ENCODE measurements around the gene FBXL17. TPM values are rescaled to one million over a fixed set of nuclear protein-coding genes. Genes with fewer than 3 reads are reported as not detected.

Gene FBXL17
- total RNA-seq, 1 experiment from 2014 or later = 11.5 TPM

DNA sequence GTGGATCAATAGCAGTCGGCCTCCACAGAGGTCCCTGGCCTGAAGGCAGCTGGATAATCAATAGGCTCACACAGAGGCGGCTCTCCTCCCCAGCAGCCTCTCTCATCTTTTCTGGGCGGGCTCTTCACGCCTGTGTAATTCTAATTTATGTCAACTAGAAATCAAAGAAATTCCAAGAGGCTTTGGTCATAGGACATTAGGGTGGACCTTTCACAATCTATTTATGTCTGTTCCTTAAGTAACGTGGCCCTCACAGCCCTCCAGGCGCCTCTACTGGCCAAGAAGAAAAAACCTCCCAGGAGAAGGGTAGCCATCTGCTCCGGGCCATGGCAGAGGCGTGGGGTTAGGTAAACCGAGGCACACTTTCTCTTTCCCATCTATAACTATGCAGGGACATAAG, 506.1 kb downstream of the FBXL17 start:
- DNase-seq (ENCODE audit: extremely low read depth, low read depth) = no peak

GRCh38 chr5:107874795-107875194, 507.1 kb downstream of the FBXL17 start:
- no peak for DNase-seq (ENCODE audit: extremely low read depth, low read depth)

GRCh38 chr5:107873877-107874276, 508.0 kb downstream of the FBXL17 start:
- no peak for DNase-seq (ENCODE audit: extremely low read depth, low read depth)

DNA sequence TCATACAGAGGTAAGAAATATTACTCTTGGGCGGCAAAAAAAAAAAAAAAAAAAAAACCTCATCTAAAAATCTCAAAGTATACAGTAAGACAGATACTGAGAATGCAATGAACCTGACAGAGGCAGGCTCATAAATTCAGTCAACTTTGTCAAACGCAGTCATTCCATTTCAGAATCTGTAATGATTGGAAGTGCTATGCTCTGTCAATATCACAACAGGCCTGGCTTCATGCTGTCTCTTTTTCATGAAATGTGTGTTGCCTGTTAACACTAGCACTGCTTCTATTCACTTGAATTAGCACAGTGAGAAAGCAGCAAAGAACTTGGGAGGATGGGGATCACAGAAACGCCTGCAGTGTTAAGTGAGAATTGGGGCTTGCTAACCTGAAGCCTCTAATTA, 510.9 kb downstream of the FBXL17 start:
- DNase-seq (ENCODE audit: extremely low read depth, low read depth) = no peak

DNA sequence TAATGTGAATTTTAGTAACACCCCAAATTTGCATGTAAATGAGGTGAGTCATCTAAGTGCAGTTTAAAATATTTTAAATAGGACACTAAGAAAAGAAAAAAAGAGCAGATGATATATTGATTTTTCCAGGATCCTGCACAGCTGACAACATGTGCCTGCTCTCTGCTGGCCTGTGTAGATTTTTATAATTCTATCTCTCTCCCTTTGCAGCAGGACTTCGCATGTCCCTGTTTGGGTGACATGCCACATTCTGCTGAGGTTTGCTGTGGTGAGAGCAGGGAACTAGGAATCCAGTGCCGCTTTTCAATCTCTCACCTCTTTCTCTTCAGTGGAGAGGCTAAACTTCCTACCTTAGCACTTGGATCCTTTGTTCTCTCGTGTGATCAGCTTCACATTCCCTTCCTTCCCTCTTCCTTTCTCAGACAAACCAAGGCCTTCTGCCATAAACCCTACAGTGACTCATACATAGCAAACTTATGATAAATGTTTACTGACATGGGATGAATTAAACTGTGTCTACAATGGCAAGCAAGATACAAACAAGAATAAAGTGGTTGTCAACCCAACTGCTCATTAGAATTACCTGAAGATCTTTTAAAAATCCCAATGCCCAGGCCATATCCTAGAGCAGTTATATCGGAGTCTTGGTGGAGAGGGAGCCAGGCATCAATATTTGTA, 512.3 kb downstream of the FBXL17 start:
- peak; percentile 44 for DNase-seq (ENCODE audit: extremely low read depth, low read depth)

GRCh38 chr5:107868650-107869409, 513.1 kb downstream of the FBXL17 start:
- DNase-seq (ENCODE audit: extremely low read depth, low read depth) = no peak

DNA sequence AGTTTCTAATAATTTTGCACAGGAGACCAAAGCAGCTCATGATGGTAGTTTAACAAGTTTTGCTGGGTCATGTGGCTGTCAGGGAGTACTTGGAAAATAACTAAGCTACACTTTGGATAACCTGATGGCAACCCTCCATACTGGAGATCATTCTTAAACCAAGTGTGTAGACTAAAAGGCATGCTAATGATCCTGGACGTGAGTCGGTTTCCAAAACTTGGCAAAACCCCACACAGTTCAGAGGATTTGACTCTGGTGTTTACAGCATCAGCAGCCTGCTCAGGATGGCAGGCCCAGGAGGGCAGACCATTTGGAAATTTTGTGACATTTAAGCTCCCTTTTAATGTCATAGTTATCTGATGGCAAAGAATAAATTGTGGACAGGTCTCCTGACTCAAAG, 514.6 kb downstream of the FBXL17 start:
- DNase-seq (ENCODE audit: extremely low read depth, low read depth) = no peak

DNA sequence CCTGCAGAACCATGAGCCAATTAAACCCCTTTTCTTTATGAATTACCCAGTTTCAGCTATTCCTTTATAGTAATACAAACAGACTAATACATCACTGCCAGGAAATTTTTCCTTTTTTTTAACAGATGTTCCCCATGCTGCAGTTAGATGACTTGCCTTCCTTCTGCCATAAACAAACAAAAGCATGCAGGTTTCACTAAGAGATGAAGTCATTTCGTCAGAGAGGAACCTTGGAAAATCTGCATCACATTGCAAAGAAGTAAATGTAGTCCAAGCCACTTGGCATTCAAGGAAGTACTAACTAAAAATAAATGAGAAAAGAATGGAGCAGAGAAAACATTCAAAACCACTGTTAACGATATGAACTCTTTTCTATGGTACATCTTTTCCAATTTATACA, 517.1 kb downstream of the FBXL17 start:
- no peak for DNase-seq (ENCODE audit: extremely low read depth, low read depth)

- no peak for DNase-seq (ENCODE audit: extremely low read depth, low read depth)
Observed at GRCh38 chr5:107863125-107863524, 518.8 kb downstream of the FBXL17 start.

GRCh38 chr5:107861565-107861964, 520.3 kb downstream of the FBXL17 start:
- no peak for DNase-seq (ENCODE audit: extremely low read depth, low read depth)

DNA sequence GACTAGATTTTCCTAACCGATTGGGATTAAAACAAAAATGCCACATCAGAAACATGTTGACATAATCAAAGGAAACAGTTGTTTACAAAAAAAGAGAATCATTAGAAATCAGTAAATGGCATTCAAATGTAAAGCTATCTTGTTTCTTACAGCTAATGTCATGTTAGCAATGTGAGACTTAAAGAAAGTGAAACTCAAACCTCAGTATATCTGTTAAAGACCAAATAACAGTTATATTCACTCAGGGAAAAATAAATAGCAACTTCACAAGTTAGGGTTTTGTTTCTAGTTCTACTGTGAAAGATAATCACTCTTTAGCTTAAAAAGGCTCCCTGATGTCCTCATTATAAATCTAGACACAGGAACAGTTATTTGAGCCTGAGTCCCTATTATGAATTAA, 521.9 kb downstream of the FBXL17 start:
- no peak for DNase-seq (ENCODE audit: extremely low read depth, low read depth)

DNA sequence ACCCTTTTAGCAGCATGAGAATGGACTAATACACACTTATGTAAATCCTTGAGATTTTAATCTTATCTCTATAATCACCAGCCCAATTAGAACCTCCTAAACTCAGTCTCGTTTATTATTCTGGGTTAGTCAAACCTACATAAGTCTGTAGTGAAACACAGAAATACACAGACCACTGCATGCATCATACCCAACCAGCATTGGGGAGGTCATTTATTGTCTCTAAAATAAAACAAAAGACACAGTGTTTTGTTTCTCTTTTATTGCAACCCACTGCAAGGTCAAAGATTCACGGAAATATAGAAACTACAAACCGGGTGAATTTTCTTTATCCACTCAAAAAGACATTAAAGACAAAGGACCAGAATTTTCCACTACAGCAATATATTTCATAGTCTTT, 523.1 kb downstream of the FBXL17 start:
- DNase-seq (ENCODE audit: extremely low read depth, low read depth) = no peak

DNA sequence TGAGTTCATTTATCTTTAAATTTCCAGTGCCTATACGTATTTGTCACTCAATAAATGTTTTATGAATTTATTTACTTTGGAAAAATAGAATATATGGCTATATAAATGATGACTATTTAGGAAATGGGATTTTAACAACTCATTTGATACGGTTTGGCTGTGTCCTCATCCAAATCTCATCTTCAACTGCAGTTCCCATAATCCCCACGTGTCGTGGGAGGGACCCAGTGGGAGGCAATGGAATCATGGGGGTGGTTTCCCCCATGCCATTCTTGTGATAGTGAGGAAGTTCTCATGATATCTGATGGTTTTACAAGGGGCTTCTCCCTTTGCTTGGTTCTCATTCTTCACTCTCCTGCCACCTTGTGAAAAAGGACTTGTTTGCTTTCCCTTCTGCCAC, 523.6 kb downstream of the FBXL17 start:
- no peak for DNase-seq (ENCODE audit: extremely low read depth, low read depth)

GRCh38 chr5:107857785-107858184, 524.1 kb downstream of the FBXL17 start:
- DNase-seq (ENCODE audit: extremely low read depth, low read depth) = no peak

GRCh38 chr5:107855171-107855570, 526.7 kb downstream of the FBXL17 start:
- no peak for DNase-seq (ENCODE audit: extremely low read depth, low read depth)

DNA sequence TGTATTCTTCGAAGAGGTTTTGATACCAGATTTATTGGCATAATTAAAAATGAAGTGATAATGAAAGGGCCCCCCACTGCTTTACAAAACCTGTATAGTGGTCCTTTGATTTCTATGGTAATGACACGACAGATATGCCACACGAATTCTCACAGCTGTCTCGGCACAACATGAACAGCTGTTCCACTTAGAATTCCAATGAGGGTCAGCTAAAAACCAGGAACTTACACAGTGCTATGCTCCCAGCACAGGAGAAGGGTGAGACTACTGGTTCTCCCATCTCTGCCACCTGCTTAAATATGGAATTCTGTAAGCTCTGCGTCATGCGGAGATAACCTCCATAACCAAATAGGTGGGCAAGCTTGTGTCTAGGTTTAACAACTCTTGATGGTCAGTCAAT, 528.2 kb downstream of the FBXL17 start:
- DNase-seq (ENCODE audit: extremely low read depth, low read depth) = no peak

- DNase-seq (ENCODE audit: extremely low read depth, low read depth) = no peak
Observed at GRCh38 chr5:107853031-107853430, 528.9 kb downstream of the FBXL17 start.

DNA sequence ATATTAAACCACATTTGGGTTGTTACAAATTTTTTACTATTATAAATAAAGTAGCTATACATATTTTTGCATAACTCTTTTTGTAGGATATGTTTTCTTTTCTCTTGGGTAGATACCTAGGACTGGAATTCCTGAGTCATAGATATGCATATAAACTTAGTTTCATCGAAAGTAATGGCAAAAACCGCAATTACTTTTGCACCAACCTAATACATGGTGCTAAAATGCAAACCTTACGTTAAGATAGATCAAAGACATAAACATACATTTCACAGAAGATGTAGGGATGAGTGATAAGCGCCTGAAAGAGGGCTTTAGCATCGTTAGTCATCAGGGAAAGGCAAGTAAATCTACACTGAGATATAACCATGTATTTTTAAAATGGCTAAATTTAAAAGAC, 532.8 kb downstream of the FBXL17 start:
- DNase-seq (ENCODE audit: extremely low read depth, low read depth) = no peak

GRCh38 chr5:107840592-107840991, 541.3 kb downstream of the FBXL17 start:
- no peak for DNase-seq (ENCODE audit: extremely low read depth, low read depth)

DNA sequence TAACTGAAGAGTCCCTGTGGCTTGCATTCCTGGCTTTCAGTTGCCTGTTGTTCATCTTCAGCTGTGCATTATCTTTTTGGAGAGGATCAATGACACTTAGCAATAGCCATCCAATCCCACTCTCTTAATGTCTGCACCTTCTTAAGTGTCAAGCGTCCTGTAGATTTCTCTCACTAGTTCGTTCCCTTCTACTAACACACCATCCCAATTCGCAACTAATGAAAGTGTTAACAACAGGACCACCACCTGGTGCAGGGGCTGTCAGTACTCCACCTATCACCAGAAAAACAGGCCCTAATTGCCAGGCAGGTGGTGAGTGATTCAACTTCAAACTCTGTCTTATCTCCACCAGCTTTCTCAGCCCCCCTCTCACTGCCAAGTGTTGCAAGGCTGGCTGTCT, 541.7 kb downstream of the FBXL17 start:
- no peak for DNase-seq (ENCODE audit: extremely low read depth, low read depth)

- DNase-seq (ENCODE audit: extremely low read depth, low read depth) = no peak
Observed at GRCh38 chr5:107835096-107835495, 546.8 kb downstream of the FBXL17 start.

DNA sequence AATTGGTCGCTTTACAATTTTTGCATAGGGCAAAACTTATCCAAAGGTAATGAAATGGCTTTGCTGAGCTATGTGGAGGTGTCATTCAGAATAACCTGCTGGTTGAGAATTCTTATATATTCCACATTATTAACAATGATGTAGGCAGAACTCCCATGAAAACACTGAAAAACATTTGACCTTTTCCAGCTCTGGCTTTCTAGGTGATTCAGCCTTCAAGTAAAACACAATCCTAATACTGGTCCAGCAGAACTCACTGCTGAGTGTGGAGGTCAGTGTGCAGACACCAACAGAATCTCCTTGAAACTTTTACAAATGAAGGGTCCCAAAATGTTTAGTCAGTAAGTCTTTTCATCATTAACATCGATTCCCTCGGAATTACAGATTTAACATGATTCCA, 549.2 kb downstream of the FBXL17 start:
- no peak for DNase-seq (ENCODE audit: extremely low read depth, low read depth)

All from NCI-H460 (cell line).